ENCODE data around the gene GPR27.

Gene GPR27

GRCh38 chr3:71779674-71780377, 26.2 kb downstream of the GPR27 start:
- no peak overlapping the region for H3K4me3 ChIP-seq (replicated peaks; ENCODE audit: low read depth, low read length)

GRCh38 chr3:71780430-71780829, 26.8 kb downstream of the GPR27 start:
- Histone ChIP-seq H3K36me3 (ENCODE audit: control insufficient read depth, insufficient read depth, low read length) (no peaks in the 10 kb centered on the region), H3K4me3 (replicated peaks; ENCODE audit: low read depth, low read length) (no peak overlapping the region), H3K27me3 (replicated peaks; ENCODE audit: control insufficient read depth, insufficient read depth, low read length) (no peaks in the 10 kb centered on the region; the same call in 1 of the 2 replicates)
- DNase-seq (ENCODE audit: extremely low read depth, insufficient read length), result no peak
- TF ChIP-seq CTCF (IDR thresholded peaks at IDR 0.05; ENCODE audit: insufficient read depth, low read length, poor library complexity, severe bottlenecking), result no peak

More at GRCh38 chr3:71779674-71780377, 26.2 kb downstream of the GPR27 start:
- no peak for DNase-seq (ENCODE audit: extremely low read depth, insufficient read length)
- Histone ChIP-seq H3K36me3 (ENCODE audit: control insufficient read depth, insufficient read depth, low read length) (no peaks in the 10 kb centered on the region), H3K27me3 (replicated peaks; ENCODE audit: control insufficient read depth, insufficient read depth, low read length) (no peaks in the 10 kb centered on the region; the same call in 1 of the 2 replicates)
- TF ChIP-seq CTCF (IDR thresholded peaks at IDR 0.05; ENCODE audit: insufficient read depth, low read length, poor library complexity, severe bottlenecking), result no peak

- peaks cover 1% of the 10 kb centered on the region for H3K27me3 ChIP-seq (replicated peaks; ENCODE audit: control insufficient read depth, insufficient read depth, low read length)
- TF ChIP-seq CTCF (IDR thresholded peaks at IDR 0.05; ENCODE audit: insufficient read depth, low read length, poor library complexity, severe bottlenecking), result no peak
- DNase-seq (ENCODE audit: extremely low read depth, insufficient read length), result no peak
- H3K4me3 ChIP-seq (replicated peaks; ENCODE audit: low read depth, low read length), result no peak overlapping the region
- no peaks in the 10 kb centered on the region for H3K36me3 ChIP-seq (ENCODE audit: control insufficient read depth, insufficient read depth, low read length)
Observed at GRCh38 chr3:71783152-71783551, 29.5 kb downstream of the GPR27 start.

GRCh38 chr3:71784201-71784913, 30.7 kb downstream of the GPR27 start:
- Histone ChIP-seq H3K27me3 (replicated peaks; ENCODE audit: control insufficient read depth, insufficient read depth, low read length) (peaks cover 1% of the 10 kb centered on the region), H3K36me3 (ENCODE audit: control insufficient read depth, insufficient read depth, low read length) (no peaks in the 10 kb centered on the region), H3K4me3 (replicated peaks; ENCODE audit: low read depth, low read length) (no peak overlapping the region)
- no peak for TF ChIP-seq CTCF (IDR thresholded peaks at IDR 0.05; ENCODE audit: insufficient read depth, low read length, poor library complexity, severe bottlenecking)
- no peak for DNase-seq (ENCODE audit: extremely low read depth, insufficient read length)

- Histone ChIP-seq H3K4me3 (replicated peaks; ENCODE audit: low read depth, low read length) (no peak within 1 kb of the TSS), H3K36me3 (ENCODE audit: control insufficient read depth, insufficient read depth, low read length) (no peaks in the 10 kb centered on the region), H3K27me3 (replicated peaks; ENCODE audit: control insufficient read depth, insufficient read depth, low read length) (peaks cover 1% of the 10 kb centered on the region)
- DNase-seq (ENCODE audit: extremely low read depth, insufficient read length), result no peak
- no peak for TF ChIP-seq CTCF (IDR thresholded peaks at IDR 0.05; ENCODE audit: insufficient read depth, low read length, poor library complexity, severe bottlenecking)
Observed at GRCh38 chr3:71784914-71785531, 31.4 kb downstream of the GPR27 start, which contains the start of gene PROK2. Gene PROK2 (minus strand): TSS chr3:71785148. CDS start chr3:71785052, 96 bp downstream.

All from GM06990 (cell line).